Stimulated activated CD4-positive, alpha-beta T cell treated with anti-CD3 and anti-CD28 coated beads, Interleukin-4, amount 100 ng/mL, for 24 hours (primary cell): Measurements from ENCODE around the gene C8A.

Source experiments
- DNase-seq: peaks from one replicate; pipeline ENCODE4 v3.0.0-alpha.2; 2020

Gene C8A

GRCh38 chr1:56897150-56898004 lies 42.8 kb downstream of the C8A start:
- DNase-seq: no peak

- DNase-seq: no peak
Observed at GRCh38 chr1:56898005-56898373, 43.4 kb downstream of the C8A start.

- DNase-seq: no peak
Observed at GRCh38 chr1:56898879-56899278, 44.3 kb downstream of the C8A start.

GRCh38 chr1:56901716-56902115 lies 47.1 kb downstream of the C8A start:
- no peak for DNase-seq

DNA sequence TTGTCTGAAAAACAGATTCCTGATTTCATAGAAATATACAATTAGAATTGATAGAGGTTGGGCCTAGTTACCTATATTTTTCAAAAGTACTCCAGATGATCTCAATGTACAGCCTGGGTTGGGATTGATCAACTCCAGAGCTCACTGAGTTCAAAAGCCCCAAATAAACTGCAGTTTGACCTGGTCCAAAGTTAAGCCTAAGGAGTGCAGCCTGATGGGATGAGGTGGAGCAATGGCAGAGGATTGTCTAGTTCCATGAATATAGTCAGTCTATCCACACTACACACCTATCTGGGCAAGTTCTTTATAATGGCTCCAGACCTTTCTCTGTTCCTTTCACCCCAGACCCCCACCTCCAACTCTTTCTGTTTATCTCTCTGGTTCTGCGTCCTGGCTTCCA lies 49.2 kb downstream of the C8A start:
- no peak for DNase-seq

DNA sequence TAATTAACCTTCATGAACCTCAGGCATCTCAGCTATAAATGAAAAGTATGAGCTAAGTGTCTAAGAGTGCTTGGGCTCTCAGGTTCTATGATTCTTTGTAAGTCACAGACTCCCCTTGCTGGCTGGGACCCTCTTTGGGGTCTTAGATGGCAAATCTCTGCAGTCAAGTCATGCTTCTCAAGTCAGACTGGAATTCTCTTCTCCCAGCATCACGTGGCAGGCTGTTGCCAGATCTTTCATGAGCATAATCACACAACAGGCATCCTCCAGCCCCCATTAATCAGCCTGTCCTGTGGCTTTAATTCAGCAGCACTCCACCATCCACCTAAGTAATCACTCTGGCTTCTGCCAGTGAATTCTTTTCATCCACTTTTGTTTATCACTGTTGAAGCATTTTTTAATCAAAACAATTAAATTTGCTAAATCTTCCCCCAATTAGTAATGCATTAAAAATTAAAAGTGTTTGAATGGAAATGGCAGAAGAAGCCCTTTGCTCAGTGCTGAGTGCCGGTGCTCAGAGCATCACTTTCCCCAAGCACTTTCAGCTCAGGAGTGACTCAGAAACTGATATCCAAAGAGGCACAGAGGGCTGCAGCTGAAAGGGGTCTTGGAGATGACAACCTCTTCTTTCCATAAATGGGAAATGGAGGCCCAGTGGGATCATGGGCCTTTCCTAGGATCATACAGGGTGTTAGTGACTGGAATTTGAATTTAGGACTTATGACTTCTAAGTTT lies 50.2 kb downstream of the C8A start:
- no peak for DNase-seq

DNA sequence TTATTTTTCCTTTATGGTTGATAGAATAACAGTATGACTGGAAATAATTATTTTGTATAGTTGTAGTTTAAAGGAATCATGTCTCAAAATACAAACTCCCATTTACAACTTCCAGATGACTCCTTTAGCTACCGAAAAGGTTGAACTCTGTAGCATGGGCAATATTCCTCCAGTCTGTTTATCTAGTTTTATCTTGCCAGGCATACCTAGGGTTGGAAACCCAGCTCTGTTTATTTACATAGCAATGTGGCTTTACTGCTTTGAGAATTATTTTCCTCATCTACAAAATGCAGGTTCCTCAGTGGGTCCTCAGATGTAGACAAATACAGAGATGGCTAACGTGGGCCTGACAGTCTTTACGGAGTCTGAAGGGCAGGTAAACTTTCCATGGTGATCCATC lies 51.1 kb downstream of the C8A start:
- DNase-seq: no peak

DNA sequence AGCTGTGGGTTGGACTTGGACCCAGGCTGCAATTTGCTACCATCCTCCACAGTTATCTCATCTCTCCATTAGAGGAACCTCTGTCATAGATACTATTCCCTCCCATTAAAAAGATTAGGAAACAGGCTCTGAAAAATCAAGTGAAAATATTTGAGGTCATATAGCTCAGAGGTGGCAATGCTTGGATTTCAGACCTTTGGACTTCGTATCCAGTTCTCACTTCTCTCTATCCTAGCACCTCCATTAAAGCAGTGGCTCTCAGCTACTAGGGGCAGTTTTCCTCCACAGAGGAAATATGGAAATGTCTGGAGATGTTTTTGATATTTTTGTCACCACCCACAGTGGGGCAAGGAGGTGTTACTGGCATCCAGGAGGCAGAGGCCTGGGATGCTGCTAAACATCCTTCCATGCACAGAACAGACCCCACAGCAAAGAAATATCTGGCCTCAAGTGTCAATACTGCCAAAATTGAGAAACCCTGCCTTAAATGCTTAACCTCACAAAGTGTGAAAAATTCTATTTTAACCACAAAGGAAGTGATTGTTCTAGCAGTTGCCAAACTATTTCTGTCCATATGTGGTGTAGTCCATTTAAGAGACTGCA lies 54.1 kb downstream of the C8A start:
- no peak for DNase-seq

GRCh38 chr1:56910441-56910985 lies 55.9 kb downstream of the C8A start:
- no peak for DNase-seq

DNA sequence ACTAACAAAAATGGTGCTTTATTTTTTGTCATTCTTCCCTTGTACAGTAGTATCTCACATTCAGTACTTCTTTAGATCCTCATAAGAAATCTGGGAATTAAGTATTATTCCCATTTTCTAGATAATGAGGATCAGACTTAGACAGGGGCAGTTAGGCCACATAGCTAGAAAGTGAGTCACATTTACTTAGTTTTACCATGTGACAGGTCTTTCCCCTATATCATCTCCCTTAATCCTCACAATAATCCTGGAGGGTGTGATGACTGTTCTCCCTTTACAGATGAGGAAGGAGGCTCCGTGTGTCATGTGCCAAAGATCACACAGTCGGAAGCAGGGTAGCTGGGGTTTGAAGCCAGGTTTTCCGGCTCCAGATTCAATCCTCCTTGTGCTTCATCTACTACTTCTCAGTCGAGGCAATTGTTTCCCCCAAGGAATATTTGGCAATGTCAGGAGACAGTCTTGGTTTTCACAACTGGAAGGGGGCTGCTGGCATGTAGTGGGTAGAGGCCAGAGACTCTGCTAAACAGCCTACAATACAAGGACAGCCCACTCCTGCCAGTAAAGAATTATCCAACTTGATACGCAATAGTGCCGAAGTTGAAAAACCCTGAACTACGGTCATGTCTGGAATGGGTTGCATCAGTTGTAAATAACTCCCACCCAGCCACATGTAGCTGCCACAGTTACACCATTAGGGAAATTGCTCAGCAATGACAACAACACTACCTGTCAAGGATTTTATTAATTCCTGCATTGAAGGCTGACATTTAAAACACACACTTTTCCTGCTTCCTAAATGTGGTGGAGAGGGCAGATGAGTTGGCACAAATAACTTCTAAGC lies 56.7 kb downstream of the C8A start:
- no peak for DNase-seq

DNA sequence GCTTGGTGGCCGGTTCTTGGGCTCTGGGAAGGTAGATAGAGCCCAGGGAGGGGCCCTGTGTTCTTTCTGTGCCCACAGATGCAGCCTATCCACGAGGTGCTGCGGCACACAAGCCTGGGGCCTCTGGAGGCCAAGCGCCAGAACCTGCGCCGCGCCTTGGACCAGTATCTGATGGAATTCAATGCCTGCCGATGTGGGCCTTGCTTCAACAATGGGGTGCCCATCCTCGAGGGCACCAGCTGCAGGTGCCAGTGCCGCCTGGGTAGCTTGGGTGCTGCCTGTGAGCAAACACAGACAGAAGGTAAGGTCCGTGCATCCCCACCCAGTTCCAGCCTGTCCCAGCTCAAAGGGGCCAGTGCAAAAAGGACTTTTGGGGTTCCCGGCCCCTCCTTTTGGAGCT lies 57.7 kb downstream of the C8A start:
- DNase-seq: no peak

GRCh38 chr1:56915960-56916359 lies 61.4 kb downstream of the C8A start:
- DNase-seq: no peak

DNA sequence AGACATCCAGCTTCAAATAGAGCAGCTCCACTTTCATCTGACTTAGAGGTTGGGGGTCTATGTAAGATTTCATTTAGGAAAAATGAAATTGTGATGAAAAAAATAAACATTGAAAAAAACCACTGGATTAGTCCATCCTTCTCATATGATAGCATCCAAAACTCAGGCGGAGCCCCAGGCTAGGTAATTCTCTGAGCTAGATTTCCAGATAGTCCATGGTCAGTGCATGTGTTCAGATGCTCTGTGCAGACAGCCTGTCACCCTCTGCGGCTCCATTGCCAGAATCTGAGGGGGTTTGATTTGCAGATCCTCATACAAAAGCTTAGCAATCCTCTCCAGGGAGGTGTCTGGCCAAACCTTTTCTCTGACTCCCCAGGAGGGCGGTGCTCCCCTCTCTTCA lies 62.0 kb downstream of the C8A start:
- DNase-seq: no peak

GRCh38 chr1:56917356-56917755 lies 62.8 kb downstream of the C8A start:
- DNase-seq: no peak

DNA sequence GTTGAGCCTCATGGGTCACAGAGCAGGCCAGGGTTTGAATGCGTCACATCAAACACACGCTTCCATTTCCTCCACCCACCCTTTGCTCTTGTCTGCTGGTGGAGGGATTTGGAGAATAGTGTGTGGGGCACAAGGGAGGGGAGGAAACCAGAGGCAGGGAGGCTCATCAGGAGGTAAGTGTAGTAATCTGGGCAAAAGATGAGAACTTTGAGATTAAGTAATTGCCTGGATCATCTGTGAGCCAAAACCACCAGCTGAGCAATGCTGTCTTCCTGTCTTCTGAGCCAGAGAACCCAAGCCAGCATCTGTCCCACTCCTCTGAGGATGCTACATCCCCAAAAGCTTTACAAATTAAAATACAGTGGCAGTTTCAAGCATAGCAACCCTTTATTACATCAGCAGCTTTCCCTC lies 66.0 kb downstream of the C8A start:
- no peak for DNase-seq

DNA sequence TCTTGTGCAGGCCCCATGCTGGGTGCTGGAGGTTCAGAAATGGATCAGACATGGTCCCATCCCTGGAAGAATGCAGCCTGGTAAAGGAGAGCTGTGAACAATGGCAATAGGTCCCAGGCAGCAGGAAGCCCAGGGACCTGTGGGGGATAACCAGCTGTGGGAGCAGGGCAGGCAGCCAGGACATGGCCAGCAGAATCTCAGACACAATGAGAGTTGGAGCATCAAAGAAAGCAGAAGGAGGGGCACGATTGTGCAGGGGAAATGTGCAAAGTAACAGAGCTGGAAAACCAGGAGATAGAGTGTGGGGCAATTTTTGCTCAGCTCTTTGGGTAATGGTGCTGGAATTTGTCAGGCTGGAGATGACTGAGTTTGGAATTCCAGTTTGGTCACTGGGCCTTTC lies 66.9 kb downstream of the C8A start:
- no peak for DNase-seq

GRCh38 chr1:56922070-56922469 lies 67.5 kb downstream of the C8A start:
- DNase-seq: no peak

GRCh38 chr1:56922507-56922906 lies 67.9 kb downstream of the C8A start:
- DNase-seq: no peak

GRCh38 chr1:56923201-56923600 lies 68.6 kb downstream of the C8A start:
- DNase-seq: no peak

DNA sequence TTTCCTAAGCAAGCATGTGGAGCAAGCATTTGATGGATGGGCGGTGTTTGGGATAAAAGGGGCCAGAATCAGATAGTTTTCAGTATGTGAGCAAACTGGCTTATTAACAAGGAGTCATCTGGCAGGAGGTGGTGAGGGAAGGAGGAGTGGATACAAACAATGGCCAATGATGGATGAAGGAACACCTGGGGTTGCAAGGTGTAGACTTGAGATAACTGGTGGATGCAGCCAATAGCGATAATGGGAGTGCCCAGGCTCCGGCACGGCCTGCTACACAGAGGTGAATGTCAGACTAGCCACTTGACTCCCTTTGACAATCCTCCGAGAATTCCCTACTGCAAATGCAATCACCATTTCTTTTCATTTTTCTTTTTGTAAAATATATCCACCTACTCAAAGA lies 69.5 kb downstream of the C8A start:
- no peak for DNase-seq

- DNase-seq: no peak
Observed at GRCh38 chr1:56925193-56925592, 70.6 kb downstream of the C8A start.

GRCh38 chr1:56927171-56927570 lies 72.6 kb downstream of the C8A start:
- no peak for DNase-seq

- no peak for DNase-seq
Observed at GRCh38 chr1:56927986-56928385, 73.4 kb downstream of the C8A start.
